Measurements from ENCODE around the gene ADAMTS16.

ADAMTS16 gene

GRCh38 chr5:5209510-5210286 is 69.6 kb downstream of the ADAMTS16 start:
- Mint-ChIP-seq H3K27me3 (no peaks in the 10 kb centered on the region), H3K4me3 (no peak overlapping the region), H3K27ac (no peak overlapping the region), H3K4me1 (no peaks in the 10 kb centered on the region), H3K9me3 (no peaks in the 10 kb centered on the region), H3K36me3 (no peaks in the 10 kb centered on the region)
- ATAC-seq (replicated peaks) (no peak), DNase-seq (no peak)

DNA sequence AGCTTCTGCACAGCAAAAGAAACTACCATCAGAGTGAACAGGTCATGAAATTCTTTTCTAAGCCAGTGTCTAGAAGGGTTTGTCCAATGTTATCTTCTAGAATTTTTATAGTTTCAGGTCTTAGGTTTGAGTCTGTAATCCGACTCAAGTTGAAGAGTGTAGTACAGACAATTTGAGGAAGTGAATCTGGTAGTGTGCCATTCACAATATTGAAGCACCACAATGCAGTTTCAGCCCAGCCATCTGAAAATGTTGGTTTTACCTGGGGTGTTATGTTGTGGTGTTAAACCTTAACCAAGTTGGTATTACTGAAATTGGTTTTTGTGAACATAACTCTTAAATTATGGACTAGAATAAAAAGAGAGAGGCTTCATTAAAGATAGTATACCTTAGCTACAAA is 77.2 kb downstream of the ADAMTS16 start:
- Mint-ChIP-seq H3K9me3 (peaks cover 0 to 2% of the 10 kb centered on the region in 2 donors), H3K27ac (no peak overlapping the region), H3K27me3 (no peaks in the 10 kb centered on the region), H3K4me1 (no peaks in the 10 kb centered on the region), H3K36me3 (no peaks in the 10 kb centered on the region), H3K4me3 (no peak overlapping the region)
- ATAC-seq (replicated peaks) (no peak), DNase-seq (no peak)

DNA sequence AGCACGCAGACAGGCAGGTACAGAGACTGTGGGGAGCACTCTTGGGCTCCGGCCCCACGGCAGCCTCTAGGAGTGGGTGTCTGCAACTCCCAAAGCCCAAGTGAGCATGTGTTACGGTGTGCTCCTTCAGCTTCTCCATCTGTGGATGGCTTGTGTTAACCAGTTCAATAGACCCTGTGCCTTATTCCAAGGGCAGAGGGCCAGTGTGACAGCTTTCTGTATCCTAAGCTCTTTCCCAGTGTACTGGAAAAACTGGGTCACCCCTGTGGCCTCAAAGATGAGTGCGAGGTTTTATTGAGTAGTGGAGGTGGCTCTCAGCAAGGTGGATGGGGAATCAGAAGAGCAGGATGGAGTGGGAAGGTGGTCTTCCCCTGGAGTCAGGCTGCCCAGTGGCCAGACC is 78.3 kb downstream of the ADAMTS16 start:
- peaks cover 0 to 2% of the 10 kb centered on the region in 2 donors for H3K9me3 Mint-ChIP-seq
- DNase-seq (no peak), ATAC-seq (replicated peaks) (no peak)
- no peak overlapping the region for H3K27ac Mint-ChIP-seq
- H3K27me3 Mint-ChIP-seq, result no peaks in the 10 kb centered on the region
- H3K4me3 Mint-ChIP-seq, result no peak overlapping the region
- H3K36me3 Mint-ChIP-seq, result no peaks in the 10 kb centered on the region
- no peaks in the 10 kb centered on the region for H3K4me1 Mint-ChIP-seq

DNA sequence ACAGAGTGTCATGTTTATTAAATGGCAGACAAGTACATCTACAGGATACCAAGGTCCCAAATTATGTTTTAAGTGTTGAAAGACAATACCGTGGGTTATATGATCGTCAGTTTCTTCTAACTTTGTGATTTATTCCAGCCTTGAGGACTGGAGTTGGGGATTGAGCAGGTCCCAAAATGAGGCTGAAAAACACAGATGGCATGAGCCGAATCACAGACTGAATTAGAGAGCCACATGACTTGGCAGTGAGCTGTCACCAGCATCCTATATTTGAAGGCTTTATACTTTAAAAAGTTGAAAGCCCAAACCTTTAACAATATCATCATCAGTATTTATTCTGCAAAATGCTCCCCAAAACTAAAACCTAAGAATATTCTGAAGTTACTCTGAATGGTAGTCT is 79.4 kb downstream of the ADAMTS16 start:
- Mint-ChIP-seq H3K27ac (no peak overlapping the region), H3K4me1 (no peaks in the 10 kb centered on the region), H3K27me3 (no peaks in the 10 kb centered on the region), H3K36me3 (no peaks in the 10 kb centered on the region), H3K4me3 (no peak overlapping the region), H3K9me3 (peaks cover 0 to 2% of the 10 kb centered on the region in 2 donors)
- DNase-seq (no peak), ATAC-seq (replicated peaks) (no peak)

DNA sequence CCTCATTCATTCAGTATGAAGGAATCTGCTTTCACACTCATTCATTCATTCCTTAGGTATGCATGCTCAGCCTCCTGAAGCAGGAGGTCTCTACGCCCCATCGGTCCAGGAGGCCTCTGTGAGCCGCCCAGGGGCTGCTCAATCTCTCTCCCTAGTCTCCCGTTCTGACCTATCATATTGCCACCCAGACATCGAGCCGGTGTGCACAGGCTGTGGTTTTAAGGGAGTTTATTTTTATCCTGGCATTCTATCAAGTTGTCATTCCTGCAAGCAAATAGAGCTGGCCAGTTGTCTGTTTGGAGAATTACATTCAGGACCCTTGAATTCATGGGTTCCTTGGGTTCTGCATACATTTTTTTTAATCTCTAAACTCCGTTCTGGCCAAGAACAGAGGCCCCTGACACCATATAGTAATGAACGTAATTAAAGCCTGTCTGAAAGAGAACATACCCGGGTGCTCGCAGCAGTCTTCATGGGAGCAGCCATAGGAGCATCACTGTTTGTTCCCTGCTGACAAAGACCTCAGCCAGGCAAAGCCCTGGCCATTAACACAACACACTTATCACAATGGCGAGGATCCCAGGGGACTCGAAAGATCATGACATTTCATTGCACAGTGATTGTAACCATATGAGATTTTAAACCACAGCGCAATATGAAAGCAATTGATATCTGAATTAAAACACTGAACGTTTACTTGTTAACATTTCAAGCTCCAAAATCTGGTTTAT is 80.9 kb downstream of the ADAMTS16 start:
- Mint-ChIP-seq H3K4me3 (no peak overlapping the region), H3K27ac (no peak overlapping the region), H3K36me3 (no peaks in the 10 kb centered on the region), H3K27me3 (no peaks in the 10 kb centered on the region), H3K4me1 (no peaks in the 10 kb centered on the region), H3K9me3 (peaks cover 0 to 2% of the 10 kb centered on the region in 2 donors)
- ATAC-seq (replicated peaks), result no peak
- DNase-seq, result no peak

- Mint-ChIP-seq H3K36me3 (no peaks in the 10 kb centered on the region), H3K4me1 (no peaks in the 10 kb centered on the region), H3K27ac (no peak overlapping the region), H3K9me3 (peaks cover 0 to 2% of the 10 kb centered on the region in 2 donors), H3K4me3 (no peak overlapping the region), H3K27me3 (no peaks in the 10 kb centered on the region)
- DNase-seq, result no peak
- ATAC-seq (replicated peaks), result no peak
Observed at GRCh38 chr5:5221724-5222123, 81.6 kb downstream of the ADAMTS16 start.

DNA sequence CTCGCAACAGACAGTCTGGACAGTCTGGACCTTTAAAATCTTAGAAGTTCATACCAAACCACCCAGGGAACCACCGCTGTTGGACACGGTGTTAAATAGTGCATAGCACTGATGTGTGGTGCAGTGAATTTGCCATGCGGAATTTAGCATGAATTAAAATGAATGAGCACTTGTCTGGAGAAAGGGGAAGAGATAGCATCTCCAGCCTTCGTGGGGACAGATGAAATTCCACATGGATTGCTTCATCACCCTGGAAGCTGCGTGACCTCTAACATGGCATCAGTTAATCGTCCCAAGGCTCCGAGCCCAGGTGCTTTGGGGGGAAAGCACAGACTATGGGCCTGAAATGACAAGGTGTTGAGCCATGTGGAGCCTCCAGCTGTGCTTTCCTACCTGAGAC is 91.4 kb downstream of the ADAMTS16 start:
- Mint-ChIP-seq H3K4me1 (no peaks in the 10 kb centered on the region), H3K9me3 (peaks cover 0 to 8% of the 10 kb centered on the region in 2 donors)

DNA sequence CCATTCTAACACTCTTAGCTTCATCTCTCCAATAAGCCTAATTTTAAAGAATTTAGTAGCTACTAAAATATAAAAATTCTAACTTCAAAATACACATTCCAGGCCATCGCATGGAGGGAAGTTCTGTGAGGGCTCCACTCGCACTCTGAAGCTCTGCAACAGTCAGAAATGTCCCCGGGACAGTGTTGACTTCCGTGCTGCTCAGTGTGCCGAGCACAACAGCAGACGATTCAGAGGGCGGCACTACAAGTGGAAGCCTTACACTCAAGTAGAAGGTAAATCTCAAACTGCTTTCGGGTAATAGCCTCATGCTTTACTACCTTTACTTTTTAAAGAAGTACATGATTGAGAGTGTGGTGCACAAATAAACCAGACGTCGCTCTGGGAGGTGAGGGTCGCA is 94.8 kb downstream of the ADAMTS16 start:
- Mint-ChIP-seq H3K36me3 (no peaks in the 10 kb centered on the region), H3K9me3 (peaks cover 3 to 7% of the 10 kb centered on the region in 2 donors), H3K4me1 (no peaks in the 10 kb centered on the region), H3K27ac (no peak overlapping the region), H3K27me3 (no peaks in the 10 kb centered on the region), H3K4me3 (no peak overlapping the region)
- DNase-seq (no peak), ATAC-seq (replicated peaks) (no peak)

More for the DNA sequence above, 91.4 kb downstream of the ADAMTS16 start:
- no peaks in the 10 kb centered on the region for H3K36me3 Mint-ChIP-seq
- ATAC-seq (replicated peaks) (no peak), DNase-seq (no peak)
- no peak overlapping the region for H3K27ac Mint-ChIP-seq
- no peak overlapping the region for H3K4me3 Mint-ChIP-seq
- H3K27me3 Mint-ChIP-seq, result no peaks in the 10 kb centered on the region

DNA sequence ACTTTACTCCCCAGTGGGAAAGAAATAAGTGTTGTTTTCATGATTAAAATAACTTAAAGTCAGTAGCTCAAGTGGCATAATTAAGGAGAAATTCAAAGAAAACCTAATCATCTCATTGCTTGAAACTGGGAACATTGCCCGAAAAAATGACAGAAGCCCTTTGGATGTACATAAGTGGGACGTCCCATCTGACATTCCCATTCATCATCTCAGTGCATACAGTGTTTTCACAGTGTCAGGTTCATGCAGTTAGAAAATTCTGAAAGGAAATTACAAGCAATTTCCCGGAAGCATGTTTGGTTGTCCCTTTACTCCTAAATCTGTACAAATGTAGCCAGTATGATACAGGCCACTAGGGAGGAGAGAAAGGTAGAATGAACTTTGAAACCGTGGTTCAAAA is 95.6 kb downstream of the ADAMTS16 start:
- no peaks in the 10 kb centered on the region for H3K27me3 Mint-ChIP-seq
- H3K4me3 Mint-ChIP-seq, result no peak overlapping the region
- no peaks in the 10 kb centered on the region for H3K36me3 Mint-ChIP-seq
- ATAC-seq (replicated peaks) (no peak), DNase-seq (no peak)
- H3K27ac Mint-ChIP-seq, result no peak overlapping the region
- no peaks in the 10 kb centered on the region for H3K4me1 Mint-ChIP-seq
- peaks cover 3 to 7% of the 10 kb centered on the region in 2 donors for H3K9me3 Mint-ChIP-seq

DNA sequence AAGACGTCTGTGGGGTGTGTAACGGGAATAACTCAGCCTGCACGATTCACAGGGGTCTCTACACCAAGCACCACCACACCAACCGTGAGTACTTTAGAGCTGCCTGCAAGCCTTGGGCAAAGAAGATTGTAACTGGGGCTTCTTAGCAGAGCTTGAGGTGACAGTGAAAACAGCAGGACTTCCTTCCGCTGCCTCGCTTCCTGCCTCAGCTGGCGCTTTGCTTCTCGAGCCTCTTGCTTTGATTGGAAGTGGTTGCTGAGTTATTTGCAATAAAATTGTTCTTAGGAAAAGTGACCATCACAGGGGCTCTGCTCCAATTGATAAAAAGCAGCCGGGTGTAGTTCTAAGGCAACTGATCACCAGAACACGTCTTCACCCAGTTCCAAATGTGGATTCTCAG is 99.1 kb downstream of the ADAMTS16 start:
- no peak overlapping the region for H3K4me3 Mint-ChIP-seq
- peaks cover 3 to 6% of the 10 kb centered on the region in 2 donors for H3K9me3 Mint-ChIP-seq
- no peaks in the 10 kb centered on the region for H3K27me3 Mint-ChIP-seq
- no peaks in the 10 kb centered on the region for H3K36me3 Mint-ChIP-seq
- H3K27ac Mint-ChIP-seq, result no peak overlapping the region
- ATAC-seq (replicated peaks), result no peak
- no peak for DNase-seq
- H3K4me1 Mint-ChIP-seq, result no peaks in the 10 kb centered on the region

DNA sequence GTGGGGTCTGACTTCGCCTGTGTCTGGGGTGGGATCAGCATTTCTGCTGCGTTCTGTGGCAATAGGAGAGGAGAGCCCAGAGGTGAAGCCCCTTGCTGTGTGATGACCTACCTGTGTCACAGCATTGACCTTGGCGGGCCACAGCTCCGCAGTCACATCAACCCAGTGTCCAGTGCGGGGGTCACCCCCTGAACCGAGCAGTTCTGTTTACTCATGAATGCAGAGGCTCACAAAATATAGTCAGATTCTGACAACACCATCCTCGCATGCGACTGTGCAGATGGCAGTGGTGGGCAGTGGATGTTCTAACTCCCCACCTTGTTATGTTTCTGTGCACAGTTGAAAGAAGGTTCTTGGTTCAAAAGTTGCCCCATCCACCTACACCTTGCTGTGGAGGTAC is 100.1 kb downstream of the ADAMTS16 start:
- DNase-seq (no peak), ATAC-seq (replicated peaks) (no peak)
- Mint-ChIP-seq H3K27ac (no peak overlapping the region), H3K4me1 (no peaks in the 10 kb centered on the region), H3K4me3 (no peak overlapping the region), H3K27me3 (no peaks in the 10 kb centered on the region), H3K9me3 (peaks cover 3 to 9% of the 10 kb centered on the region in 2 donors), H3K36me3 (no peaks in the 10 kb centered on the region)

DNA sequence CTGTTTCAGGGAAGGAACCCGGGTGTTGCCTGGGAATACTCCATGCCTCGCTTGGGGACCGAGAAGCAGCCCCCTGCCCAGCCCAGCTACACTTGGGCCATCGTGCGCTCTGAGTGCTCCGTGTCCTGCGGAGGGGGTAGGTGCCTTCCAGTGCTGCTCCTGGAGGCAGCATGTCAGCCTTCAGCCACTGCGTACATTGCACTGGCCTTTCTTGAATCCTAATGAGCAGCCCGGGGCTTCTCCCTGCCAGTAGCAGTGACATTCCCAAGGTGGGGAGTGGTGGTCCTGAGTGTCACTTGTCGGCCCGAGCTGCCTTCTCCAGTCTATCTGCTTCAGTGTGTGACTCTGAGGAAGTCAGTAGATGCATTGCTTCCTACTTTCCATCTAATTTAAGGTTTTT is 101.9 kb downstream of the ADAMTS16 start:
- no peak for DNase-seq
- peaks cover 2 to 9% of the 10 kb centered on the region in 2 donors for H3K9me3 Mint-ChIP-seq
- no peak overlapping the region for H3K27ac Mint-ChIP-seq

GRCh38 chr5:5246736-5247135 is 106.6 kb downstream of the ADAMTS16 start:
- no peaks in the 10 kb centered on the region for H3K36me3 Mint-ChIP-seq
- DNase-seq (no peak), ATAC-seq (replicated peaks) (no peak)
- no peaks in the 10 kb centered on the region for H3K4me1 Mint-ChIP-seq
- no peak overlapping the region for H3K27ac Mint-ChIP-seq
- H3K27me3 Mint-ChIP-seq, result no peaks in the 10 kb centered on the region
- H3K4me3 Mint-ChIP-seq, result no peak overlapping the region
- H3K9me3 Mint-ChIP-seq, result peaks cover 0 to 8% of the 10 kb centered on the region in 2 donors

More for the DNA sequence above, 101.9 kb downstream of the ADAMTS16 start:
- Mint-ChIP-seq H3K4me3 (no peak overlapping the region), H3K36me3 (no peaks in the 10 kb centered on the region), H3K4me1 (no peaks in the 10 kb centered on the region), H3K27me3 (no peaks in the 10 kb centered on the region)
- no peak for ATAC-seq (replicated peaks)

- no peaks in the 10 kb centered on the region for H3K4me1 Mint-ChIP-seq
- no peak overlapping the region for H3K27ac Mint-ChIP-seq
Observed at GRCh38 chr5:5250758-5251157, 110.6 kb downstream of the ADAMTS16 start.

GRCh38 chr5:5252106-5252505 is 112.0 kb downstream of the ADAMTS16 start:
- DNase-seq, result no peak
- no peak for ATAC-seq (replicated peaks)
- H3K27me3 Mint-ChIP-seq, result no peaks in the 10 kb centered on the region
- no peak overlapping the region for H3K27ac Mint-ChIP-seq
- no peaks in the 10 kb centered on the region for H3K4me1 Mint-ChIP-seq
- H3K9me3 Mint-ChIP-seq, result peaks cover 11 to 13% of the 10 kb centered on the region in 2 donors
- H3K36me3 Mint-ChIP-seq, result no peaks in the 10 kb centered on the region
- H3K4me3 Mint-ChIP-seq, result no peak overlapping the region

More at GRCh38 chr5:5250758-5251157, 110.6 kb downstream of the ADAMTS16 start:
- no peak for DNase-seq
- no peak for ATAC-seq (replicated peaks)
- no peaks in the 10 kb centered on the region for H3K27me3 Mint-ChIP-seq
- no peaks in the 10 kb centered on the region for H3K36me3 Mint-ChIP-seq
- H3K9me3 Mint-ChIP-seq, result peaks cover 9 to 13% of the 10 kb centered on the region in 2 donors
- H3K4me3 Mint-ChIP-seq, result no peak overlapping the region

Measured in stimulated activated naive B cell treated with anti-CD40 and anti-IgM and Interleukin-4, amounts not matched to agents 10 μg/mL and 1 μg/mL and 100 μg/mL, for 72 hours (primary cell).